Nephron (organoid): ENCODE data around the gene HFE.
A peak's percentile ranks its signal among the peaks of the same experiment; 100 is the strongest.

Source experiments
- H3K27ac Mint-ChIP-seq, 3 experiments: 2 replicates each; pipeline ENCODE4 v1.8.0; 2020; ENCODE audit warnings: mixed read lengths in 3 of 3, mild to moderate bottlenecking in 2 of 3, moderate library complexity in 1 of 3
- H3K27me3 Mint-ChIP-seq: 2 replicates; pipeline ENCODE4 v1.8.0; 2021; ENCODE audit warnings: low read depth, mild to moderate bottlenecking, moderate library complexity, mixed read lengths
- H3K36me3 Mint-ChIP-seq: 2 replicates; pipeline ENCODE4 v1.8.0; 2020; ENCODE audit warnings: low read depth, mixed read lengths
- H3K4me1 Mint-ChIP-seq: 2 replicates; pipeline ENCODE4 v1.8.0; 2020; ENCODE audit warnings: mixed read lengths
- H3K4me3 Mint-ChIP-seq, 3 experiments: 2 replicates each; pipeline ENCODE4 v1.8.0; 2020; ENCODE audit warnings: mild to moderate bottlenecking in 3 of 3, mixed read lengths in 3 of 3, moderate library complexity in 2 of 3
- H3K9me3 Mint-ChIP-seq: 2 replicates; pipeline ENCODE4 v1.8.0; 2020; ENCODE audit warnings: mixed read lengths
- CTCF ChIP-seq, 3 experiments: fragments of 200-600 bp; sonication (generic); IDR thresholded peaks; one replicate each; pipeline ENCODE4 v1.5.0; 2021; ENCODE audit warnings: antibody characterized with exemption in 3 of 3; ENCODE audit not compliant: unreplicated experiment in 3 of 3

HFE gene

GRCh38 chr6:26094036-26094435 lies 6.8 kb downstream of the HFE start:
- Mint-ChIP-seq H3K27ac (no peak overlapping the region), H3K9me3 (no peaks in the 10 kb centered on the region), H3K27me3 (peaks cover 4% of the 10 kb centered on the region), H3K4me3 (no peak overlapping the region), H3K36me3 (no peaks in the 10 kb centered on the region), H3K4me1 (peaks cover 11% of the 10 kb centered on the region)
- TF ChIP-seq CTCF (IDR thresholded peaks at IDR 0.05; ENCODE audit: unreplicated experiment in 3 of 3): no peak

GRCh38 chr6:26097268-26097875 lies 10.1 kb downstream of the HFE start:
- TF ChIP-seq CTCF (IDR thresholded peaks at IDR 0.05; ENCODE audit: unreplicated experiment in 3 of 3): peak; percentile 82 to 86 (median 85)

GRCh38 chr6:26103141-26103769 lies 16.0 kb downstream of the HFE start:
- Mint-ChIP-seq H3K4me1 (peaks cover 16% of the 10 kb centered on the region), H3K4me3 (peak overlapping the region; percentile 85 to 90 (median 87)), H3K9me3 (peaks cover 12% of the 10 kb centered on the region), H3K27ac (peak overlapping the region; percentile 84 to 98 (median 95)), H3K27me3 (no peaks in the 10 kb centered on the region), H3K36me3 (no peaks in the 10 kb centered on the region)
- no peak for TF ChIP-seq CTCF (IDR thresholded peaks at IDR 0.05; ENCODE audit: unreplicated experiment in 3 of 3)

More at GRCh38 chr6:26097268-26097875, 10.1 kb downstream of the HFE start:
- Mint-ChIP-seq H3K27me3 (peaks cover 4% of the 10 kb centered on the region), H3K9me3 (no peaks in the 10 kb centered on the region), H3K36me3 (no peaks in the 10 kb centered on the region), H3K4me1 (peaks cover 4% of the 10 kb centered on the region), H3K27ac (peak overlapping the region in 1 of 3 experiments; percentile 48), H3K4me3 (no peak overlapping the region)

- Mint-ChIP-seq H3K9me3 (peaks cover 12% of the 10 kb centered on the region), H3K36me3 (no peaks in the 10 kb centered on the region)
- TF ChIP-seq CTCF (IDR thresholded peaks at IDR 0.05; ENCODE audit: unreplicated experiment in 3 of 3): peak; percentile 39 to 61 (median 44)
Observed at GRCh38 chr6:26103770-26104456, 16.7 kb downstream of the HFE start.

GRCh38 chr6:26104457-26105108 lies 17.4 kb downstream of the HFE start:
- TF ChIP-seq CTCF (IDR thresholded peaks at IDR 0.05; ENCODE audit: unreplicated experiment in 3 of 3): no peak
- Mint-ChIP-seq H3K4me1 (peaks cover 16% of the 10 kb centered on the region), H3K36me3 (no peaks in the 10 kb centered on the region), H3K27ac (peak overlapping the region; percentile 84 to 98 (median 95)), H3K9me3 (peaks cover 12% of the 10 kb centered on the region), H3K4me3 (peak overlapping the region; percentile 85 to 90 (median 87)), H3K27me3 (no peaks in the 10 kb centered on the region)

More at GRCh38 chr6:26103770-26104456, 16.7 kb downstream of the HFE start:
- Mint-ChIP-seq H3K4me3 (peak overlapping the region; percentile 85 to 90 (median 87)), H3K4me1 (peaks cover 16% of the 10 kb centered on the region), H3K27me3 (no peaks in the 10 kb centered on the region), H3K27ac (peak overlapping the region; percentile 84 to 98 (median 95))
